HG02938 (cell line): ENCODE data around the gene BLTP2.
"Not testable (repeated sequence)": the region's sequence is repeated elsewhere in the genome, so short reads cannot be mapped to it uniquely, and the experiment has no call there.

Experiments used
- ATAC-seq: cut with Tn5 transposase; IDR thresholded peaks from one replicate; pipeline ENCODE4 v1.9.1; 2021; ENCODE audit warnings: mild to moderate bottlenecking, moderate library complexity; ENCODE audit not compliant: unreplicated experiment

The BLTP2 gene

GRCh38 chr17:28648698-28649097 is 3.7 kb upstream of the BLTP2 start:
- ATAC-seq = no peak

- ATAC-seq = no peak
Observed at GRCh38 chr17:28646039-28646754, 1.2 kb upstream of the BLTP2 start.

GRCh38 chr17:28645576-28645939 is 600 bp upstream of the BLTP2 start:
- no peak for ATAC-seq

GRCh38 chr17:28643983-28644786 is 773 bp downstream of the BLTP2 start:
- no peak for ATAC-seq

- no peak for ATAC-seq
Observed at GRCh38 chr17:28641579-28641978, 3.4 kb downstream of the BLTP2 start.

GRCh38 chr17:28635506-28635905 is 9.5 kb downstream of the BLTP2 start:
- no peak for ATAC-seq

GRCh38 chr17:28634206-28634865 is 10.6 kb downstream of the BLTP2 start:
- ATAC-seq = no peak

- ATAC-seq = no peak
Observed at GRCh38 chr17:28626818-28627217, 18.1 kb downstream of the BLTP2 start.

- no peak for ATAC-seq
Observed at GRCh38 chr17:28624148-28624547, 20.8 kb downstream of the BLTP2 start.

- no peak for ATAC-seq
Observed at GRCh38 chr17:28623696-28624095, 21.3 kb downstream of the BLTP2 start.

GRCh38 chr17:28622186-28622585 is 22.8 kb downstream of the BLTP2 start:
- ATAC-seq = no peak

- no peak for ATAC-seq
Observed at GRCh38 chr17:28620010-28620409, 24.9 kb downstream of the BLTP2 start.

GRCh38 chr17:28618464-28618863 is 26.5 kb downstream of the BLTP2 start:
- no peak for ATAC-seq

- ATAC-seq = no peak
Observed at GRCh38 chr17:28616281-28616680, 28.7 kb downstream of the BLTP2 start.

- ATAC-seq = no peak
Observed at GRCh38 chr17:28615260-28615940, 29.6 kb downstream of the BLTP2 start.

GRCh38 chr17:28613931-28614381 is 31.0 kb downstream of the BLTP2 start, which contains the start of gene RSKR:
RSKR (minus strand) TSS chr17:28614185; CDS start chr17:28614161, 24 bp downstream.
- ATAC-seq = no peak

GRCh38 chr17:28612936-28613872 is 31.8 kb downstream of the BLTP2 start:
- no peak for ATAC-seq

GRCh38 chr17:28612531-28612930 is 32.4 kb downstream of the BLTP2 start:
- no peak for ATAC-seq

GRCh38 chr17:28610376-28610775 is 34.6 kb downstream of the BLTP2 start:
- ATAC-seq = no peak

GRCh38 chr17:28604031-28604430 is 40.9 kb downstream of the BLTP2 start:
- ATAC-seq = not testable (repeated sequence)
